Transverse colon (tissue), 3 donors: ENCODE results near the gene GPR141.

Source experiments
- CTCF ChIP-seq, 5 experiments: fragments of 200-600 bp in 3 of 5; fragments of 450-650 bp in 2 of 5; sonication (generic) in 3 of 5; IDR thresholded peaks; 1 replicate in 2 of 5; 2 replicates in 3 of 5; pipeline ENCODE4 v1.5.1; 2016 to 2017; ENCODE audit warnings: antibody characterized with exemption in 5 of 5, inconsistent platforms in 3 of 5, mild to moderate bottlenecking in 2 of 5, moderate library complexity in 1 of 5
- POLR2A ChIP-seq: fragments of 450-650 bp; IDR thresholded peaks from one replicate; pipeline ENCODE4 v1.6.1; 2016; ENCODE audit warnings: antibody characterized with exemption, mild to moderate bottlenecking, moderate library complexity

DNA sequence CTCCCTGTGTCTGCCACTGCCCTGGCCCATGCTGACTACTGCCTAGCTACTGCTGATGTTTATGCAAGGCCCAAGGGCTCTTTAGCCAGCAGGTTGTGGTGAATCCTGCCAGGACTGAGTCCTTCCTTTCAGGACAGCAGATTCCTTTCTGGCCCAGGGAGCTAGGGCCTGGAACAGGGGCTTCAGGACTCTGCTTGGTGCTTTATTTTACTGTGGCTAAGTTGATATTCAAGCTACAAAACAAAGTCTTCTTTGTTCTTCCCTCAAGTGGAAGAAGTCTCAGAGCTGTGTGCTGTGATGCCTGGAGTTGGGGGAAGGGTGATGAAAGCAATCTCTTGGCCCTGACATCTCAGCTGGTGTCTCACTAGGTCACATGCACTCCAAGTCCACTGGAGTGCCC, 98.6 kb downstream of the GPR141 start:
- TF ChIP-seq CTCF (IDR thresholded peaks at IDR 0.05) (no peak), POLR2A (no peak)
